ENCODE data around the gene FBXL22. TPM values are rescaled to one million over a fixed set of nuclear protein-coding genes. Genes with fewer than 3 reads are reported as not detected.

FBXL22 gene
- total RNA-seq, 6 experiments from 2014 or later: 0.26 to 0.56 (median 0.44) TPM; not detected in 2

GRCh38 chr15:63586790-63587189 is 10.4 kb upstream of the FBXL22 start:
- Histone ChIP-seq H3K27ac (no peak overlapping the region), H3K4me1 (peaks cover 0 to 11% (median 0%) of the 10 kb centered on the region in 4 donors), H3K9me3 (no peaks in the 10 kb centered on the region), H3K4me3 (no peak overlapping the region), H3K36me3 (peaks cover 0 to 43% (median 10%) of the 10 kb centered on the region in 4 donors), H3K27me3 (no peaks in the 10 kb centered on the region)
- TF ChIP-seq, protein P1, sequence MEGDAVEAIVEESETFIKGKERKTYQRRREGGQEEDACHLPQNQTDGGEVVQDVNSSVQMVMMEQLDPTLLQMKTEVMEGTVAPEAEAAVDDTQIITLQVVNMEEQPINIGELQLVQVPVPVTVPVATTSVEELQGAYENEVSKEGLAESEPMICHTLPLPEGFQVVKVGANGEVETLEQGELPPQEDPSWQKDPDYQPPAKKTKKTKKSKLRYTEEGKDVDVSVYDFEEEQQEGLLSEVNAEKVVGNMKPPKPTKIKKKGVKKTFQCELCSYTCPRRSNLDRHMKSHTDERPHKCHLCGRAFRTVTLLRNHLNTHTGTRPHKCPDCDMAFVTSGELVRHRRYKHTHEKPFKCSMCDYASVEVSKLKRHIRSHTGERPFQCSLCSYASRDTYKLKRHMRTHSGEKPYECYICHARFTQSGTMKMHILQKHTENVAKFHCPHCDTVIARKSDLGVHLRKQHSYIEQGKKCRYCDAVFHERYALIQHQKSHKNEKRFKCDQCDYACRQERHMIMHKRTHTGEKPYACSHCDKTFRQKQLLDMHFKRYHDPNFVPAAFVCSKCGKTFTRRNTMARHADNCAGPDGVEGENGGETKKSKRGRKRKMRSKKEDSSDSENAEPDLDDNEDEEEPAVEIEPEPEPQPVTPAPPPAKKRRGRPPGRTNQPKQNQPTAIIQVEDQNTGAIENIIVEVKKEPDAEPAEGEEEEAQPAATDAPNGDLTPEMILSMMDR (IDR thresholded peaks at IDR 0.05): no peak
- WGBS (ENCODE audit: insufficient coverage, low coverage, low lambda C conversion rate, missing lambda C conversion rate): 94% methylated on average over 5 of the region's 5 CpGs
- intact Hi-C loops (cut with DNase I): no loop called here
- no peak for DNase-seq
- ATAC-seq: no peak

GRCh38 chr15:63587527-63587926 is 9.7 kb upstream of the FBXL22 start:
- 20% methylated on average over 2 of the region's 2 CpGs for WGBS (ENCODE audit: insufficient coverage, low coverage, low lambda C conversion rate, missing lambda C conversion rate)
- no peaks in the 10 kb centered on the region for H3K27me3 ChIP-seq
- intact Hi-C loops (cut with DNase I): no loop called here
- H3K4me3 ChIP-seq: no peak overlapping the region
- ATAC-seq (peak; percentile 92 to 96 (median 92)), DNase-seq (no peak)
- no peaks in the 10 kb centered on the region for H3K9me3 ChIP-seq
- H3K4me1 ChIP-seq: peaks cover 0 to 11% (median 0%) of the 10 kb centered on the region in 4 donors
- TF ChIP-seq POLR2A (IDR thresholded peaks at IDR 0.05): no peak
- TF ChIP-seq, protein P1 (IDR thresholded peaks at IDR 0.05): no peak
- H3K36me3 ChIP-seq: peaks cover 0 to 44% (median 10%) of the 10 kb centered on the region in 4 donors
- H3K27ac ChIP-seq: no peak overlapping the region

- TF ChIP-seq POLR2A (IDR thresholded peaks at IDR 0.05): no peak
- TF ChIP-seq, protein P1 (IDR thresholded peaks at IDR 0.05): no peak
- Histone ChIP-seq H3K4me3 (no peak overlapping the region), H3K27ac (no peak overlapping the region), H3K4me1 (peaks cover 0 to 11% (median 0%) of the 10 kb centered on the region in 4 donors), H3K9me3 (no peaks in the 10 kb centered on the region), H3K36me3 (peaks cover 0 to 36% (median 16%) of the 10 kb centered on the region in 4 donors), H3K27me3 (no peaks in the 10 kb centered on the region)
- intact Hi-C loops (cut with DNase I): no loop called here
- 87% methylated on average over 6 of the region's 6 CpGs for WGBS (ENCODE audit: insufficient coverage, low coverage, low lambda C conversion rate, missing lambda C conversion rate)
- no peak for ATAC-seq
- DNase-seq: no peak
Observed at GRCh38 chr15:63588826-63589225, 8.4 kb upstream of the FBXL22 start.

DNA sequence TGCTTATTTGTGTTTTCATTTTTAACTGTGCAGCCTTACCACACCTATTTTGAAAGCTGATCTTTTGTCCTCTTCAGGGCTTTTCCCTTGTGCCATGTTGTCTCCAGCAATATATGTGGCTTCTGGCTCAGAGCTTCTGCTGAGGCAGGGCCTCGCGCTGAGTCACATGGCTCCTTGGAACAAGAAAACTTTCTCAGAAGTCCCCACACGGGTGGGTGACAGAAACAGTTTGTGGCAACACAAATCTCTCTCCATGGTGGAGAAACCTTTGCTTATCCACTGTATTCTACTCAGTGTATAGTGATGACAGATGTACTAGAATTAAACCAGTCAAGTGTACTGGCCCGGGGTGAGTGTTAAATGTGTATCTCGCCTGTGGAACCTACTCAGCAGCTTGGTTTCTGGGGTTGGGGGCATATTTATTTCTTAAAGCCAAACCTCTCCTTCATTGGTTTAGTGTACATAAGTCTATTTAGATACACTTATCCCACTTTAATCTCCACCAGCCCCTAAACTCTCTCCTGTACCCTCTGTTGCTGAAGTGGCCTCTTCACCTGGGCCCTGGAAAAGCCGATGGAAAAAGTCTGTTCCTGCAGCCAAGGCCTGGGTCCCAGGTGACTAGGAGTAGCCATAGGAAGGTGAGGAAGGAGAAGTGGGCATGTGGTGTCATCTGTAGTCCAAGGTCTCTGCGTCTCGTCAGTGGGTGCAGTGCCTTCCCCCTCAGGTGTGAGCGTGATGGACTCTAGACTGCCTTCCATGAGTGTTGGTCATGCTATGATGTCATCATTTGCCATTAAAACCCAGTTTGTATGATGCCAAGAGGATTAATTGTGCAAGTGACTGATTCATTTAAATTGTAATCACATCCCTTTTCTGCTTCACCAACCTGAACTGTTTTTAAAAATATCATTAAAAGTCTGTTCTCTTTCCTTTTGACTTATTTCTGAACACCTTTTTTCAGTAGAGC is 3.2 kb upstream of the FBXL22 start:
- Histone ChIP-seq H3K4me3 (no peak overlapping the region), H3K9me3 (no peaks in the 10 kb centered on the region), H3K36me3 (peaks cover 0 to 31% (median 16%) of the 10 kb centered on the region in 4 donors), H3K27ac (no peak overlapping the region), H3K4me1 (peaks cover 0 to 4% (median 0%) of the 10 kb centered on the region in 4 donors), H3K27me3 (no peaks in the 10 kb centered on the region)
- WGBS (ENCODE audit: insufficient coverage, low coverage, low lambda C conversion rate, missing lambda C conversion rate): 90% methylated on average over 5 of the region's 9 CpGs
- TF ChIP-seq POLR2A (IDR thresholded peaks at IDR 0.05): no peak
- TF ChIP-seq, protein P1 (IDR thresholded peaks at IDR 0.05): no peak
- peak in 1 of 4 donors; percentile 46 for ATAC-seq
- no peak for DNase-seq
- intact Hi-C loops (cut with DNase I): no loop called here

All from right lobe of liver (tissue), 6 donors.